Omental fat pad (tissue), 4 donors: ENCODE measurements around the gene ODAD4. TPM values are rescaled to one million over a fixed set of nuclear protein-coding genes. Genes with fewer than 3 reads are reported as not detected.
A peak's percentile ranks its signal among the peaks of the same experiment; 100 is the strongest.

ENCODE experiments used
- ATAC-seq: fragments of 150-250 bp; one replicate; pipeline ENCODE4 v1.9.1; 2016; ENCODE audit warnings: mild to moderate bottlenecking, moderate library complexity; ENCODE audit not compliant: low FRiP score
- DNase-seq: peaks from one replicate; pipeline ENCODE4 v3.0.0-alpha.2; 2019; ENCODE audit warnings: low spot score
- CTCF ChIP-seq, 3 donors: fragments of 450-650 bp; IDR thresholded peaks; one replicate each; pipeline ENCODE4 v1.5.1; 2016 to 2017; ENCODE audit warnings: antibody characterized with exemption in 3 of 3, mild to moderate bottlenecking in 3 of 3, moderate library complexity in 2 of 3
- total RNA-seq, 4 donors: library from RNA; depleted of rRNA; stranded (reverse); fragments of >200 nt; gene quantifications; one replicate each; pipeline ENCODE4 v1.1.0, GENCODE V29; 2016

The ODAD4 gene
- total RNA-seq, 4 donors from 2014 or later = 0.19 to 0.96 (median 0.49) TPM

GRCh38 chr17:41977991-41978390, 47.6 kb downstream of the ODAD4 start:
- TF ChIP-seq CTCF (IDR thresholded peaks at IDR 0.05) = no peak
- DNase-seq (no peak), ATAC-seq (no peak)

GRCh38 chr17:41982026-41982760, 51.8 kb downstream of the ODAD4 start:
- DNase-seq = no peak

GRCh38 chr17:41984454-41984853, 54.0 kb downstream of the ODAD4 start:
- DNase-seq = no peak
- TF ChIP-seq CTCF (IDR thresholded peaks at IDR 0.05) = no peak
- ATAC-seq = no peak

More at GRCh38 chr17:41982026-41982760, 51.8 kb downstream of the ODAD4 start:
- TF ChIP-seq CTCF (IDR thresholded peaks at IDR 0.05) = no peak
- ATAC-seq = peak; percentile 77

GRCh38 chr17:41985919-41986318, 55.5 kb downstream of the ODAD4 start:
- TF ChIP-seq CTCF (IDR thresholded peaks at IDR 0.05) = no peak
- DNase-seq = no peak
- ATAC-seq = no peak

- TF ChIP-seq CTCF (IDR thresholded peaks at IDR 0.05) = no peak
- DNase-seq (no peak), ATAC-seq (no peak)
Observed at GRCh38 chr17:41986634-41987033, 56.2 kb downstream of the ODAD4 start.

GRCh38 chr17:41987642-41988041, 57.2 kb downstream of the ODAD4 start:
- no peak for DNase-seq
- ATAC-seq = no peak
- no peak for TF ChIP-seq CTCF (IDR thresholded peaks at IDR 0.05)

GRCh38 chr17:41988418-41988817, 58.0 kb downstream of the ODAD4 start:
- ATAC-seq (no peak), DNase-seq (no peak)
- TF ChIP-seq CTCF (IDR thresholded peaks at IDR 0.05) = no peak
